LNCaP clone FGC (cell line): ENCODE measurements around the gene RPL18.

Experiments
- DNase-seq: peaks from one replicate; pipeline ENCODE4 v3.0.0-alpha.2; 2011; ENCODE audit warnings: low read depth
- H3K4me3 ChIP-seq: 2 replicates; pipeline ENCODE4 v1.5.1; 2011; ENCODE audit warnings: mild to moderate bottlenecking, low read depth, low read length, control low read depth
- TF ChIP-seq, protein P1 (sequence below): IDR thresholded peaks from 2 replicates; pipeline ENCODE4 v1.5.1; 2012; ENCODE audit warnings: mild to moderate bottlenecking; ENCODE audit not compliant: control insufficient read depth, insufficient read depth; ENCODE audit errors: extremely low read depth

RPL18 gene

DNA sequence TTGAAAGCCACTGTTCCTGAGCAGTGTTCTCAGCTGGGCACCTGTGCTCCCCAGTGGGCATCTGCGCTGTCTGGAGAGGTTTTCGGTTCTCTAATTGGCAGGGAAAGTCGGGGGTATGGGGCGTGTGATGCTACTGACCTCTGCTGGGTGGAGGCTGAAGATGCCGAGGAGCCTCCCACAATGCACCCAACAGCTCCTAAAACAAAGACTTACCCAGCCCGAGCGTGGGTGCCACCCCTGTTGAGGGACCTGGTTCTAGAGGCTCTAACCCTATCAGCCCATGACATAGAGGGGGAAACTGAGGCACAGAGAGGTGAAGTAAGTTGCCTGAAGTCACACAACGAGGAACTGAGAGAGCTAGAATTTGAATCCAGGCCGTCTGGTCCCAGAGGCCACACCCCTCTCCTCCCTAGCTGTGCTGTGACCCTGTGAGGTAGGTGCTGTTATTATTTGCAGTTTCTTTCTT is 10.1 kb downstream of the RPL18 start:
- DNase-seq, result no peak
- H3K4me3 ChIP-seq, result no peak overlapping the region
- TF ChIP-seq, protein P1, sequence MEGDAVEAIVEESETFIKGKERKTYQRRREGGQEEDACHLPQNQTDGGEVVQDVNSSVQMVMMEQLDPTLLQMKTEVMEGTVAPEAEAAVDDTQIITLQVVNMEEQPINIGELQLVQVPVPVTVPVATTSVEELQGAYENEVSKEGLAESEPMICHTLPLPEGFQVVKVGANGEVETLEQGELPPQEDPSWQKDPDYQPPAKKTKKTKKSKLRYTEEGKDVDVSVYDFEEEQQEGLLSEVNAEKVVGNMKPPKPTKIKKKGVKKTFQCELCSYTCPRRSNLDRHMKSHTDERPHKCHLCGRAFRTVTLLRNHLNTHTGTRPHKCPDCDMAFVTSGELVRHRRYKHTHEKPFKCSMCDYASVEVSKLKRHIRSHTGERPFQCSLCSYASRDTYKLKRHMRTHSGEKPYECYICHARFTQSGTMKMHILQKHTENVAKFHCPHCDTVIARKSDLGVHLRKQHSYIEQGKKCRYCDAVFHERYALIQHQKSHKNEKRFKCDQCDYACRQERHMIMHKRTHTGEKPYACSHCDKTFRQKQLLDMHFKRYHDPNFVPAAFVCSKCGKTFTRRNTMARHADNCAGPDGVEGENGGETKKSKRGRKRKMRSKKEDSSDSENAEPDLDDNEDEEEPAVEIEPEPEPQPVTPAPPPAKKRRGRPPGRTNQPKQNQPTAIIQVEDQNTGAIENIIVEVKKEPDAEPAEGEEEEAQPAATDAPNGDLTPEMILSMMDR, result peak; percentile 47

DNA sequence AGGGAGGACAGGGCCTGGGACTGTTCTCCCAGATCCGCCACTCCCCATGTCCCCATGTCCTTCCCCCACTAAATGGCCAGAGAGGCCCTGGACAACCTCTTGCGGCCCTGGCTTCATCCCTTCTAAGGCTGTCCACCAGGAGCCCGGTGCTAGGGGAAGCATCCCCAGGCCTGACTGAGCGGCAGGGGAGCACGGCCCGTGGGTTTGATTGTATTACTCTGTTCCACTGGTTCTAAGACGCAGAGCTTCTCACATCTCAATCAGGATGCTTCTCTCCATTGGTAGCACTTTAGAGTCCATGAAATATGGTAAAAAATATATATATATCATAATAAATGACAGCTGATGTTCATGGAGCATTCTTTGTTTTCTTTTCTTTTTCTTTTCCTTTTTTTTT is 11.6 kb downstream of the RPL18 start:
- TF ChIP-seq, protein P1, result no peak
- DNase-seq, result no peak
- no peak overlapping the region for H3K4me3 ChIP-seq

DNA sequence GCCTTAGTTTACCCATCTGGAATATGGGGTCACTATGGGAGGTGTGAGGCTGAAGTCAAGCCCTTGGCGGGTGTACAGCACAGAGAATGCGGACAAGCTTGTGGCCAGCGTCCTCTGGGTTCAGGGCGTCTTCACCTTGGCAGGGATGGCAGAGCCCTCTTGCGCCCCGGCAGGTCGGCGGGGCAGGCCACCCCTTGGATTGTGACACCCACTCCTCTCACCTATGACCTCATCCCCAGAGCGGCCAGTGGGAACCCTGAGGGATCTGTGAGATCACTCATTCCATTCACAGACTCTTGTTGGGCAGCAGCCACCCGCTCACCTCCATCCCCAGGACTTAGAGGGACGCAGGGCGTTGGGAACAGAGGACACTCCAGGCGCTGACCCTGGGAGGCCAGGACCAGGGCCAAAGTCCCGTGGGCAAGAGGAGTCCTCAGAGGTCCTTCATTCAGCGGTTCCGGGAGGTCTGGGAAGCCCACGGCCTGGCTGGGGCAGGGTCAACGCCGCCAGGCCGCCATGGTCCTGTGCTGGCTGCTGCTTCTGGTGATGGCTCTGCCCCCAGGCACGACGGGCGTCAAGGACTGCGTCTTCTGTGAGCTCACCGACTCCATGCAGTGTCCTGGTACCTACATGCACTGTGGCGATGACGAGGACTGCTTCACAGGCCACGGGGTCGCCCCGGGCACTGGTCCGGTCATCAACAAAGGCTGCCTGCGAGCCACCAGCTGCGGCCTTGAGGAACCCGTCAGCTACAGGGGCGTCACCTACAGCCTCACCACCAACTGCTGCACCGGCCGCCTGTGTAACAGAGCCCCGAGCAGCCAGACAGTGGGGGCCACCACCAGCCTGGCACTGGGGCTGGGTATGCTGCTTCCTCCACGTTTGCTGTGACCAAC is 12.3 kb downstream of the RPL18 start, which contains the start of gene SPACA4:
Gene SPACA4, plus strand, starts transcription at position 280 of the 896 bp plus-strand sequence. Its CDS starts 237 bp downstream, at position 517.
- DNase-seq, result no peak
- no peak within 1 kb of the TSS for H3K4me3 ChIP-seq
- TF ChIP-seq, protein P1, result no peak

DNA sequence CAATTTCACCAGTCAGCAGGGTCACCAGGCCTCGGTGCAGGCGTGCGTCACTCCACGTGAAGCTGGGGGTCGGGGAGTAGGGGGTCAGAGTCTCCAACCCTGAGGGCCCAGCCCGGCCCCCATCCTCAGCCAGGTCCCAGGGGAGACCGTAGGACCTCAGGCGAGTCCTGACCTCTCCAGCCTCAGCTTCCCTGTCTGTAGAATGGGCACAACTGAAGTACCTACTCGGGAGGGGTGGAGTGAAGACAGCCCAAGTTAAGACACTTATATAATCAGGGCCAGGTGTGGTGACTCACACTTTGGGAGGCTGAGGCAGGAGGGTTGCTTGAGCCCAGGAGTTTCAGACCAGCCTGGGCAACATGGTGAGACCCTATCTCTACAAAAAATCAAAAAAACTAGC is 15.1 kb downstream of the RPL18 start:
- TF ChIP-seq, protein P1, result no peak

DNA sequence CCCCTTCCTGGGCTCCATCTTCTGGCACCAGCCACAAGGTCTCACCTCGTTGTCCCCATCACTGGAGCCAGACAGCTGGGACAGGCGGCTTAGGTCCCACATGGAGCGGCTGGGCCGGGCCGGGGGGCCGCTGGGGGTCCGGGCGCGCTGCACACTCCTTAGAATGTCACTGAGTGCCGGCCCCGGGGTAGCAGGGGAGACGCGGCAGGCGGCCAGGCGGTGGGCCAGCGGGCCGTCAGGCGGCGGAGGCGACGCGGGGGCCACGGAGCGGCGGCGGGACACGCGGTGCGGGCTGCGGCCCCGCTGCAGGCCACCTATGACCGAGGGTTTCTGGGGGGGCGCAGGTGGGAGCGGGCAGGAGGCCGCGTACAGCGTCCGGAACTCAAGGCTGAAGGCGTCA is 15.5 kb downstream of the RPL18 start:
- TF ChIP-seq, protein P1, result no peak
- no peak for DNase-seq
- no peak overlapping the region for H3K4me3 ChIP-seq

More for the DNA sequence above, 15.1 kb downstream of the RPL18 start:
- no peak overlapping the region for H3K4me3 ChIP-seq
- DNase-seq, result no peak

DNA sequence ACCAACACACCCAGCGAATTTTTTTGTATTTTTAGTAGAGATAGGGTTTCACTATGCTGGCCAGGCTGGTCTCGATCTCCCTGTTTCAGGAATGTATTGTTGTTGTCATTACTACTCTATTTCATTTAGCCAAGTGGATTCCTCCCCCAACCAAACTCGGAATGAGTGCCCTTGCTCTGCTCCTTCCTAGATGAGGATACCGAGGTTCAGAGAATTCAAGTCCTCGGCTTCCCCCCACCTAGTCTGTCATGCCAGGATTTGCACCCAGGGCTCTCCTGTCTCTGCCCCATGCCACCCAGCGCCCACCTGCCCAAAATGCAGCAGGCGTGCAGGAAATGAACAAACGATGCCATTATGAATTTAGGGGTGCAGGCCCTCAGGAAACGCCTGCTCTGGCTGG is 16.0 kb downstream of the RPL18 start:
- DNase-seq, result no peak
- H3K4me3 ChIP-seq, result no peak overlapping the region
- TF ChIP-seq, protein P1, result no peak
